Upper lobe of left lung (tissue), 6 donors: ENCODE results near the gene VAV3. TPM values are rescaled to one million over a fixed set of nuclear protein-coding genes. Genes with fewer than 3 reads are reported as not detected.

ENCODE experiments used
- ATAC-seq, 2 donors: fragments of 200-7000 bp; cut with Tn5 transposase; one replicate each; pipeline ENCODE4 v1.9.1; 2022; ENCODE audit warnings: mild to moderate bottlenecking in 2 of 2, moderate library complexity in 2 of 2; ENCODE audit not compliant: low FRiP score in 2 of 2
- DNase-seq, 2 donors: peaks; one replicate each; pipeline ENCODE4 v3.0.0-alpha.2; 2019 to 2020
- H3K27ac ChIP-seq, 4 donors: fragments of 200-600 bp; sonication (generic); one replicate each; pipeline ENCODE4 v1.5.1; 2016 to 2019
- H3K27me3 ChIP-seq, 4 donors: fragments of 200-600 bp; sonication (generic); one replicate each; pipeline ENCODE4 v1.5.1; 2017 to 2019
- H3K36me3 ChIP-seq, 4 donors: fragments of 200-600 bp; sonication (generic); one replicate each; pipeline ENCODE4 v1.5.1; 2016 to 2019
- H3K4me1 ChIP-seq, 4 donors: fragments of 200-600 bp; sonication (generic); one replicate each; pipeline ENCODE4 v1.5.1; 2018 to 2019
- H3K4me3 ChIP-seq, 4 donors: fragments of 200-600 bp; sonication (generic); one replicate each; pipeline ENCODE4 v1.5.1; 2017 to 2019; ENCODE audit warnings: mild to moderate bottlenecking in 2 of 4, moderate library complexity in 1 of 4
- H3K9me3 ChIP-seq, 4 donors: fragments of 200-600 bp; sonication (generic); one replicate each; pipeline ENCODE4 v1.5.1; 2018 to 2019
- CTCF ChIP-seq, 6 experiments: fragments of 450-650 bp in 4 of 6; fragments of 200-600 bp in 2 of 6; sonication (generic) in 2 of 6; IDR thresholded peaks; one replicate each; pipeline ENCODE4 v1.5.1; 2016 to 2019; ENCODE audit warnings: antibody characterized with exemption in 6 of 6
- EP300 ChIP-seq, 4 donors: sonication (generic); formaldehyde crosslinking; IDR thresholded peaks; one replicate each; pipeline ENCODE4 v1.5.1; 2017; ENCODE audit warnings: antibody characterized with exemption in 4 of 4, control low read depth in 2 of 4
- POLR2A ChIP-seq, 4 donors: fragments of 450-650 bp; IDR thresholded peaks; one replicate each; pipeline ENCODE4 v1.5.1; 2016 to 2017; ENCODE audit warnings: antibody characterized with exemption in 4 of 4, mild to moderate bottlenecking in 2 of 4
- POLR2AphosphoS5 ChIP-seq, 2 donors: sonication (generic); formaldehyde crosslinking; IDR thresholded peaks; one replicate each; pipeline ENCODE4 v1.5.1; 2017; ENCODE audit warnings: antibody characterized with exemption in 2 of 2
- WGBS, 2 donors: methylation state at CpG; one replicate each; pipeline ENCODE4 v1.1.5; 2017 to 2018; 5-methylcytosine and 5-hydroxymethylcytosine counted together
- total RNA-seq, 6 donors: library from RNA; depleted of rRNA in 4 of 6; stranded (reverse); fragments of >200 nt in 4 of 6; gene quantifications; one replicate each; pipeline versions ENCODE4 v1.1.0 to v1.2.1, GENCODE V29; 2016 to 2021
- donor health status: DM: no; HTN: no; CAD: no; lungs with moderate emphysema.
- donor health status: DM: no; HTN: yes; CAD: no; lungs with severe emphysema.

The VAV3 gene
- total RNA-seq, 6 donors from 2014 or later, result 5.9 to 13.6 (median 7.8) TPM

- Histone ChIP-seq H3K9me3 (no peaks in the 10 kb centered on the region), H3K4me1 (no peaks in the 10 kb centered on the region), H3K27ac (no peak overlapping the region), H3K27me3 (no peaks in the 10 kb centered on the region), H3K4me3 (no peak overlapping the region), H3K36me3 (no peaks in the 10 kb centered on the region)
- ATAC-seq (no peak), DNase-seq (no peak)
- TF ChIP-seq CTCF (IDR thresholded peaks at IDR 0.05) (no peak), POLR2AphosphoS5 (IDR thresholded peaks at IDR 0.05) (no peak), EP300 (IDR thresholded peaks at IDR 0.05) (no peak), POLR2A (IDR thresholded peaks at IDR 0.05) (no peak)
- WGBS, 2 donors, result 90 to 95% methylated on average over 2 of the region's 2 CpGs
Measured at GRCh38 chr1:107678993-107679392, 286.0 kb downstream of the VAV3 start.

GRCh38 chr1:107677697-107678096 is 287.3 kb downstream of the VAV3 start:
- DNase-seq (no peak), ATAC-seq (no peak)
- Histone ChIP-seq H3K27me3 (no peaks in the 10 kb centered on the region), H3K4me3 (no peak overlapping the region), H3K36me3 (no peaks in the 10 kb centered on the region), H3K4me1 (no peaks in the 10 kb centered on the region), H3K27ac (no peak overlapping the region), H3K9me3 (no peaks in the 10 kb centered on the region)
- WGBS, 2 donors, result 90% methylated on average over 3 of the region's 3 CpGs
- TF ChIP-seq POLR2A (IDR thresholded peaks at IDR 0.05) (no peak), CTCF (IDR thresholded peaks at IDR 0.05) (no peak), EP300 (IDR thresholded peaks at IDR 0.05) (no peak), POLR2AphosphoS5 (IDR thresholded peaks at IDR 0.05) (no peak)

- no peaks in the 10 kb centered on the region for H3K27me3 ChIP-seq
- no peak for DNase-seq
- 43 to 76% methylated on average over 1 of the region's 1 CpG for whole genome bisulfite sequencing, 2 donors
- no peaks in the 10 kb centered on the region for H3K36me3 ChIP-seq
- TF ChIP-seq EP300 (IDR thresholded peaks at IDR 0.05), result no peak
- no peak for TF ChIP-seq POLR2A (IDR thresholded peaks at IDR 0.05)
- no peak for TF ChIP-seq CTCF (IDR thresholded peaks at IDR 0.05)
- no peak for TF ChIP-seq POLR2AphosphoS5 (IDR thresholded peaks at IDR 0.05)
- no peak overlapping the region for H3K4me3 ChIP-seq
- no peak for ATAC-seq
- H3K27ac ChIP-seq, result no peak overlapping the region
- H3K9me3 ChIP-seq, result no peaks in the 10 kb centered on the region
- H3K4me1 ChIP-seq, result peaks cover 0 to 9% (median 7%) of the 10 kb centered on the region in 4 donors
Measured at GRCh38 chr1:107674486-107674885, 290.5 kb downstream of the VAV3 start.

- TF ChIP-seq EP300 (IDR thresholded peaks at IDR 0.05) (no peak), CTCF (IDR thresholded peaks at IDR 0.05) (no peak), POLR2AphosphoS5 (IDR thresholded peaks at IDR 0.05) (no peak), POLR2A (IDR thresholded peaks at IDR 0.05) (no peak)
- H3K9me3 ChIP-seq, result no peaks in the 10 kb centered on the region
- DNase-seq, result no peak
- no peak overlapping the region for H3K27ac ChIP-seq
- H3K36me3 ChIP-seq, result no peaks in the 10 kb centered on the region
- H3K4me1 ChIP-seq, result peaks cover 0 to 9% (median 7%) of the 10 kb centered on the region in 4 donors
- no peaks in the 10 kb centered on the region for H3K27me3 ChIP-seq
- no peak for ATAC-seq
- 80 to 90% methylated on average over 2 of the region's 2 CpGs for WGBS, 2 donors
- no peak overlapping the region for H3K4me3 ChIP-seq
Measured at GRCh38 chr1:107673006-107673405, 292.0 kb downstream of the VAV3 start.

- no peaks in the 10 kb centered on the region for H3K9me3 ChIP-seq
- WGBS, 2 donors, result 51 to 54% methylated on average over 5 of the region's 5 CpGs
- H3K4me3 ChIP-seq, result no peak overlapping the region
- no peaks in the 10 kb centered on the region for H3K36me3 ChIP-seq
- TF ChIP-seq EP300 (IDR thresholded peaks at IDR 0.05) (no peak), CTCF (IDR thresholded peaks at IDR 0.05) (no peak), POLR2AphosphoS5 (IDR thresholded peaks at IDR 0.05) (no peak)
- peaks cover 0 to 9% (median 7%) of the 10 kb centered on the region in 4 donors for H3K4me1 ChIP-seq
- H3K27ac ChIP-seq, result no peak overlapping the region
- no peak for ATAC-seq
- H3K27me3 ChIP-seq, result no peaks in the 10 kb centered on the region
- DNase-seq, result no peak
Measured at GRCh38 chr1:107670397-107671040, 294.5 kb downstream of the VAV3 start.
